NCI-H146 (cell line): ENCODE measurements around the gene SLCO4A1.

Source experiments
- DNase-seq: peaks from one replicate; lab custom pipeline; 2025; lab: John Stamatoyannopoulos, UW

Gene SLCO4A1

GRCh38 chr20:62688083-62688482 lies 45.8 kb downstream of the SLCO4A1 start:
- no peak for DNase-seq

- DNase-seq: no peak
Measured at GRCh38 chr20:62688855-62689460, 46.7 kb downstream of the SLCO4A1 start.

- no peak for DNase-seq
Measured at GRCh38 chr20:62689861-62690260, 47.6 kb downstream of the SLCO4A1 start.

GRCh38 chr20:62690261-62690820 lies 48.0 kb downstream of the SLCO4A1 start:
- DNase-seq: no peak

- no peak for DNase-seq
Measured at GRCh38 chr20:62691487-62691886, 49.2 kb downstream of the SLCO4A1 start.

- DNase-seq: no peak
Measured at GRCh38 chr20:62692176-62692575, 49.9 kb downstream of the SLCO4A1 start.

GRCh38 chr20:62692801-62693523 lies 50.7 kb downstream of the SLCO4A1 start:
- DNase-seq: no peak

GRCh38 chr20:62693524-62693922 lies 51.2 kb downstream of the SLCO4A1 start:
- no peak for DNase-seq

- no peak for DNase-seq
Measured at GRCh38 chr20:62694106-62694505, 51.8 kb downstream of the SLCO4A1 start.

GRCh38 chr20:62694868-62695267 lies 52.6 kb downstream of the SLCO4A1 start:
- no peak for DNase-seq

- no peak for DNase-seq
Measured at GRCh38 chr20:62695448-62696414, 53.4 kb downstream of the SLCO4A1 start.

GRCh38 chr20:62696434-62696957 lies 54.2 kb downstream of the SLCO4A1 start:
- DNase-seq: no peak

- DNase-seq: no peak
Measured at GRCh38 chr20:62696989-62697388, 54.7 kb downstream of the SLCO4A1 start.

GRCh38 chr20:62697468-62697912 lies 55.2 kb downstream of the SLCO4A1 start:
- DNase-seq: no peak

- no peak for DNase-seq
Measured at GRCh38 chr20:62698231-62698630, 55.9 kb downstream of the SLCO4A1 start.

- no peak for DNase-seq
Measured at GRCh38 chr20:62699296-62699695, 57.0 kb downstream of the SLCO4A1 start.

- no peak for DNase-seq
Measured at GRCh38 chr20:62699741-62700140, 57.4 kb downstream of the SLCO4A1 start.

- no peak for DNase-seq
Measured at GRCh38 chr20:62700261-62700930, 58.1 kb downstream of the SLCO4A1 start.

GRCh38 chr20:62701161-62702012 lies 59.1 kb downstream of the SLCO4A1 start:
- DNase-seq: no peak

- DNase-seq: peak; percentile 30
Measured at GRCh38 chr20:62702013-62702300, 59.7 kb downstream of the SLCO4A1 start.
